ENCODE results near the gene BCO1. TPM values are rescaled to one million over a fixed set of nuclear protein-coding genes. Genes with fewer than 3 reads are reported as not detected.
A peak's percentile ranks its signal among the peaks of the same experiment; 100 is the strongest.

BCO1 gene
- total and polyA plus RNA-seq, 2 of the 4 experiments (the other 2 are of a cell fraction), result not detected

GRCh38 chr16:81190667-81191066 lies 47.8 kb upstream of the BCO1 start:
- no TSS peak for BruUV-seq (replicated peaks)

More at GRCh38 chr16:81190667-81191066, 47.8 kb upstream of the BCO1 start:
- no peak overlapping the region for H4K91ac ChIP-seq (ENCODE audit: insufficient read depth, low read depth, low read length)
- H3K79me1 ChIP-seq (ENCODE audit: low read depth in 1 of 2, low read length in 2 of 2), result no peaks in the 10 kb centered on the region
- no peaks in the 10 kb centered on the region for H3K36me3 ChIP-seq (ENCODE audit: control insufficient read depth, insufficient read depth, low read length)
- no peak overlapping the region for H3K4me2 ChIP-seq (ENCODE audit: low read depth, low read length)
- CTCF ChIA-PET, result interaction anchor here (1.3 to 1.7 kb wide), 2 partner anchors 14 to 155 kb away, joined by 4 to 5 read pairs; partner anchors contain the start of gene ATMIN
- H2BK120ac ChIP-seq (ENCODE audit: low read depth, low read length), result no peak overlapping the region
- no CpG with 5 or more reads among the region's 3 CpGs for WGBS, 2 experiments (ENCODE audit: extremely low coverage in 2 of 2, insufficient read length in 1 of 2)
- H3K18ac ChIP-seq (ENCODE audit: low read depth, low read length), result peak overlapping the region; percentile 16; the same call in 1 of the 2 replicates
- no peak overlapping the region for H3K4ac ChIP-seq (ENCODE audit: low read depth, low read length)
- H3K4me3 ChIP-seq (ENCODE audit: insufficient read depth, low read depth, low read length), result no peak overlapping the region
- peak; percentile 62 for DNase-seq
- H4K5ac ChIP-seq (ENCODE audit: low read depth, low read length), result no peak overlapping the region; the same call in 1 of the 2 replicates
- TF ChIP-seq CEBPB (IDR thresholded peaks at IDR 0.05; ENCODE audit: low read depth, low read length) (peak; percentile 8; the same call in 1 of the 2 replicates), NFE2L2 (IDR thresholded peaks at IDR 0.05; ENCODE audit: low read depth, low read length) (no peak)
- no peak overlapping the region for H2AK5ac ChIP-seq (ENCODE audit: low read depth, low read length)
- no peak overlapping the region for H2AFZ ChIP-seq (replicated peaks; ENCODE audit: low read length, poor library complexity)
- H3K9ac ChIP-seq (ENCODE audit: low read depth, low read length), result no peak overlapping the region
- H2AK9ac ChIP-seq (replicated peaks; ENCODE audit: low read depth, low read length, poor library complexity), result no peak overlapping the region
- H2BK15ac ChIP-seq (ENCODE audit: low read depth, low read length), result no peak overlapping the region
- POLR2A ChIA-PET (ENCODE audit: unreplicated experiment), result no interaction called here
- dilution Hi-C loops (cut with HindIII; ENCODE audit: low sequenced_read_pairs, unreplicated experiment) (no loop called here), intact Hi-C loops (cut with micrococcal nuclease) (no loop called here), in situ Hi-C loops (cut with MboI; ENCODE audit: low sequenced_read_pairs) (no loop called here)
- H2BK20ac ChIP-seq (ENCODE audit: low read depth, low read length), result no peak overlapping the region
- no peak overlapping the region for H3K56ac ChIP-seq (ENCODE audit: extremely low read depth, insufficient read depth, low read length)
- no peak overlapping the region for H3K27ac ChIP-seq (ENCODE audit: insufficient read depth, low read length)
- no peak overlapping the region for H3K14ac ChIP-seq (replicated peaks; ENCODE audit: low read depth, low read length)
- ATAC-seq (ENCODE audit: low read depth), result peak; percentile 70
- H3K23ac ChIP-seq (ENCODE audit: low read depth, low read length), result no peak overlapping the region
- H3K27me3 ChIP-seq (ENCODE audit: control insufficient read depth, insufficient read depth, low read length), result peaks cover 10% of the 10 kb centered on the region
- no peaks in the 10 kb centered on the region for H3K9me3 ChIP-seq (ENCODE audit: control insufficient read depth, insufficient read depth, low read length)
- 0 out of 2 replicates have a peak, but pooled peaks cover 2% of the 10 kb centered on the region for H3K9me1 ChIP-seq (ENCODE audit: insufficient read depth, low read length)
- no peak overlapping the region for H2BK5ac ChIP-seq (ENCODE audit: low read depth, low read length, poor library complexity, severe bottlenecking)
- no peak overlapping the region for H4K8ac ChIP-seq (ENCODE audit: low read depth in 2 of 2, low read length in 2 of 2)
- 0 out of 2 replicates have a peak, but pooled peaks cover 6% of the 10 kb centered on the region for H3K4me1 ChIP-seq (ENCODE audit: control insufficient read depth, insufficient read depth, low read length)
- H4K20me1 ChIP-seq (ENCODE audit: insufficient read depth, low read length), result no peaks in the 10 kb centered on the region

Measured in IMR-90 (cell line).